MG63 (cell line): ENCODE results near the gene STOM. TPM values are rescaled to one million over a fixed set of nuclear protein-coding genes. Genes with fewer than 3 reads are reported as not detected.
"Not testable (repeated sequence)": the region's sequence is repeated elsewhere in the genome, so short reads cannot be mapped to it uniquely, and the experiment has no call there.

Source experiments
- DNase-seq: peaks from one replicate; pipeline ENCODE4 v3.0.0-alpha.2; 2020
- H3K27me3 ChIP-seq: fragments of 250-450 bp; sonication (Bioruptor Pico); 2 replicates; pipeline ENCODE4 v1.5.1; 2020; ENCODE audit warnings: mild to moderate bottlenecking, moderate library complexity
- H3K36me3 ChIP-seq: fragments of 250-450 bp; sonication (Bioruptor Pico); 2 replicates; pipeline ENCODE4 v1.5.1; 2020; ENCODE audit warnings: mild to moderate bottlenecking, moderate library complexity
- H3K4me3 ChIP-seq: fragments of 250-450 bp; sonication (Bioruptor Pico); 2 replicates; pipeline ENCODE4 v1.5.1; 2020; ENCODE audit warnings: mild to moderate bottlenecking, moderate library complexity
- H3K9me3 ChIP-seq: fragments of 250-450 bp; sonication (Bioruptor Pico); 2 replicates; pipeline ENCODE4 v1.5.1; 2020; ENCODE audit warnings: mild to moderate bottlenecking, moderate library complexity
- total RNA-seq: library from RNA; depleted of rRNA; stranded (reverse); fragments of >200 nt; shearing (Covaris generic); gene quantifications from 2 replicates; pipeline ENCODE4 v1.2.3, GENCODE V29; 2014; ENCODE audit warnings: low replicate concordance; rRNA removed

The STOM gene, protein sequence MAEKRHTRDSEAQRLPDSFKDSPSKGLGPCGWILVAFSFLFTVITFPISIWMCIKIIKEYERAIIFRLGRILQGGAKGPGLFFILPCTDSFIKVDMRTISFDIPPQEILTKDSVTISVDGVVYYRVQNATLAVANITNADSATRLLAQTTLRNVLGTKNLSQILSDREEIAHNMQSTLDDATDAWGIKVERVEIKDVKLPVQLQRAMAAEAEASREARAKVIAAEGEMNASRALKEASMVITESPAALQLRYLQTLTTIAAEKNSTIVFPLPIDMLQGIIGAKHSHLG
- 108 and 114 TPM in 2 replicates for total RNA-seq

DNA sequence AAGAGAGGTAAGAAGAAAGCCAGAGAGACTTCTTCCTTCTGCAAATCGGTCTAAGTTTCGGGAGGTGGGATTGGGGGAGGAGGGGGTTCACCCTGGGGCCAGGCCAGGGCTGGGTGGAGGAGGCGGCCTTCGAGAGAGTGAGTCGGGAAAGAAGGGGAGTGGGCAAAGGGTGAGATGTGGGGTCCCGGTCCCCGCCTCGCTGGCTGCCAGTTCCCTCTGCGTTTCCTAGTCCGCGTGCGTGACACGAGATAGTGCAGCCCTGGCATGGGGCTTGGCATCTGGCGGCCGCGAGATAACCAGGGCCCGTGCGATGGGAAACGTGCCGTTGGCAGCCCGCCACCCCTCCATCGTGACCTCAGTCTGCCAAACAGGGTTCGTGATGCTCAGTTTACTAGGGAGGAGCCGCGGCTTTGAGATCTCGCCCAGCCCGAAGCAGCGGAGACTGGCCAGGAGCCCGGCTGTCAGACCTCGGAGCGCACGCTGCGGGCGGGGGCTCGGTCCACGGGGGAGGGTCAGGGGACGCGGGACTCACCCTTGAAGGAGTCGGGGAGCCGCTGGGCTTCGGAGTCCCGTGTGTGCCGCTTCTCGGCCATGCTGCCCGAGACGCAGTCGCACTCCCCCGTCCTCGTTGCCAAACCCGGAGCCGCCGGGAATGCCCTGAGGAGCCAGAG is at the start of gene STOM:
STOM (minus strand) TSS at position 656 of the 671 bp plus-strand sequence; CDS start at position 593, 63 bp downstream.
- peak; percentile 96 for DNase-seq

DNA sequence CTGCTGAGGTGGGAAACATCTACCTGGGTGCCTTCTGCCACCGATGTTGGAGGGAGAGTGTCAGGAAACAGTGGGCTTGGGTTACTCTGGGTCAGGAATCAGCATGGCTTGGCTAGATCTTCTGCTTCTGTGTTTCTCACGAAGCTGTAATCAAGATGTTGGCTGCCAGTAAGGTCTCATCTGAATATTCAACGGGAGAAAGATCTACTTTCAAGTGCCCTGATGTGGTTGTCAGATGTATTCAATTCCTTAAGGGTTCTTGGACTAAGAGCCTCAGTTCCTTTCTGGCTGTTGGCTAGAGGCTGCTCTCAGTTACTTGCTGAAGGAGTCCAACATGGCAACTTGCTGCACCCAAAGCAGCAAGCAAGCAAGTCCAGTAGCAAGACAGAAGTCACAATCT is 41.9 kb upstream of the STOM start:
- Histone ChIP-seq H3K36me3 (no peaks in the 10 kb centered on the region), H3K4me3 (no peak overlapping the region), H3K27me3 (no peaks in the 10 kb centered on the region), H3K9me3 (0 out of 2 replicates have a peak, but pooled peaks cover 2% of the 10 kb centered on the region)
- no peak for DNase-seq

More for the DNA sequence above, at the start of gene STOM:
- H3K36me3 ChIP-seq, result peaks cover 32% of the 10 kb centered on the region
- H3K4me3 ChIP-seq, result peak within 1 kb of the TSS; percentile 65
- no peaks in the 10 kb centered on the region for H3K27me3 ChIP-seq
- H3K9me3 ChIP-seq, result no peaks in the 10 kb centered on the region

DNA sequence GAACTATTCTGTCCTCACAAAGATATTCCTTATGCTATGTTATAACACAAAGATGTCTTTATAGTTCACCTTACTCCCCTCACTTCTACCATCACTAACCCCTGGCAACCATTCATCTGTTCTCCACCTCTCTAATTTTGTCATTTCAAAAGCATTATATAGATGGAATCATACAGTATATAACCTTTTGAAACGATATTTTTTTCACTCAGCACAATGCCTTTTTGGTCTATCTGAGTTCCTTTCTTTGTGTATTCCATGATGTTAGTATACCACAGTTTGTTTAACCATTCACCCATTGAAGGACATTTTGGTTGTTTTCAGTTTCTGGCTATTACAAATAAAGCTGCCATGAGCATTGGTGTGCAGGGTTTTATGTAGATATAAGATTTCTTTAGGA is 35.8 kb upstream of the STOM start:
- Histone ChIP-seq H3K36me3 (no peaks in the 10 kb centered on the region), H3K9me3 (peaks cover 10% of the 10 kb centered on the region; the same call in 1 of the 2 replicates), H3K4me3 (no peak overlapping the region), H3K27me3 (no peaks in the 10 kb centered on the region)
- DNase-seq, result no peak

DNA sequence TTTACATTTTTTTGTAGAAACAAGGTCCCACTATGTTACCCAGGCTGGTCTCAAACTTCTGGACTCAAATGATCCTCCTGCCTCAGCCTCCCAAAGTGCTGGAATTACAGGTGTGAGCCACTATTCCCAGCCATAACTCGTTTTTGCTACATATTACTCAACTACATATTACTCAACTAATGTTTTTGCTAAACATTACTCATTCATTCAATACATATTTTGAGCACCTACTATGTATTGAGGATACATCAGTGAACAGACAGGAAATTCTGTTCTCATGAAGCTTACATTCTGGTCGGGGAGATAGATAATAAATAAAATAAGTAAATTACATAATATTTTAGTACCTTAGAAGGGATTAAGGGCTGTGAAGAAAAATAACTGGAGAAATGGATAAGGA is 34.9 kb upstream of the STOM start:
- Histone ChIP-seq H3K36me3 (no peaks in the 10 kb centered on the region), H3K9me3 (peaks cover 10% of the 10 kb centered on the region; the same call in 1 of the 2 replicates), H3K27me3 (no peaks in the 10 kb centered on the region), H3K4me3 (no peak overlapping the region)
- no peak for DNase-seq

DNA sequence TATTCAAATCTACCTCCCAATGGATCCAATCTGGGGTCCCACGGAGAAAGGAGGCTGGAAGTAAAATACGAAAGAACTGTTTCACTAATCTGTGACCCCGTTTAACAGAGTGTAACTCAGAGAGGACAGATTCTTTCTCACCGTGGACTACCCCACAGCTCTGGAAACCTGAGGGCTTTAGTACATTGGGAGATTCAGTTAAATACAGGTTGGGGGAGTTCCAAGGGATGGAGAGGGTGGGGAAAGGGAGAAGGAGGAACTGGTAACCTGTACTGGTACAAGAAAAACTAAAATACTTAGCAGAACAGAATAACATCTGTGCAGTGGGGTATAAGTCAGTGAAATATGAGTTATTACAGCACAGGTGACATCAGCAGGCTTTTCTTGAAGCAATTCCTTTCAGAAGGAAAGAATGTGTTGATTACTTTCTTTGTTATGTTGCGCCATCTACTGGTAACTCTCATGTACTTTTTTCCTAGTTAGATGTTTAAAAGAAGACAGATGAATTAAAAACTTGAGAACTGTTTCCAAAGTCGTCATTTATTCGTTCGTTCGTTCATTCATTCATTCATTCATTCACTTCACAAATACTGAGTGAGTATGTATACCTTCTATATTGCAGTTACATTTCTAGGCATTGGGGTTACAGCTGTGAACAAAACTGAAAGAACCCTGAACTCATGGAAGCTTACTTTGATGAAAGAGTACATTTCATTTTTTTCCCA is 30.0 kb upstream of the STOM start:
- Histone ChIP-seq H3K36me3 (no peaks in the 10 kb centered on the region), H3K4me3 (no peak overlapping the region), H3K27me3 (no peaks in the 10 kb centered on the region), H3K9me3 (peaks cover 12% of the 10 kb centered on the region)
- DNase-seq, result no peak

DNA sequence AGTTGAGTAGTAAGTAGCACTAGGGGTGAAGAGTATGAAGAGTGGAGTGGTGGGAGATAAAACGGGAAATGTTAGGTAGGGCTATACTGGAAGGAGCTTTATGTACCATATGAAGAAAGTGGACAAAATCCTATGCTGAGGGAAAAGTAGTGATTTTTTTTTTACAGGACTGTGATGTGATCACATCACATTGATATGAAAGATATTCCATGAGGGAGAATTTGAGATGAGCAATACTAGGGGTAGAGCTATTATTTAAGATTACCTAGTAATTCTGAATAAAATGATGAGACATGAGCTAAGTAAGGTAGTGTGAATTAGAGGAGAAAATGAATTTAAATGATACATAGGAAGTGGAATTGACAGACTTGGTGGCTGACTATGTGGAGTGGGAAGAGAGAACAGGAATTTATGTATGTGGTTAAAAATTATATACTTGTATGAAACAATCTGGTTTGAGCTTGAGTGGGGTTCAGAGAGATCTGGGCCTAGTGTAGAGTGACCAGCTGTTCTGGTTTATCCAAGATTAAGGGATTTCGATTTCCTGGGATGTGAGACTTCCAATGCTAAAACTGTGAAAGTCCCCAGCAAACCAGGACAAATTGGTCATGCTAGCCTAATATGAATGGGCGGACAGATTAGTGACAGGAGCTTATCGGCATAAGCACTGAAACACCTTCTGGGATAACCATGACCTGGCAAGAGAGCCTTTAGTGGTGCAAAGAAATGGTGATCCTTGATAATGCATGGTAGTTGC is 29.3 kb upstream of the STOM start:
- no peak for DNase-seq
- Histone ChIP-seq H3K4me3 (no peak overlapping the region), H3K36me3 (no peaks in the 10 kb centered on the region), H3K9me3 (peaks cover 12% of the 10 kb centered on the region), H3K27me3 (no peaks in the 10 kb centered on the region)

DNA sequence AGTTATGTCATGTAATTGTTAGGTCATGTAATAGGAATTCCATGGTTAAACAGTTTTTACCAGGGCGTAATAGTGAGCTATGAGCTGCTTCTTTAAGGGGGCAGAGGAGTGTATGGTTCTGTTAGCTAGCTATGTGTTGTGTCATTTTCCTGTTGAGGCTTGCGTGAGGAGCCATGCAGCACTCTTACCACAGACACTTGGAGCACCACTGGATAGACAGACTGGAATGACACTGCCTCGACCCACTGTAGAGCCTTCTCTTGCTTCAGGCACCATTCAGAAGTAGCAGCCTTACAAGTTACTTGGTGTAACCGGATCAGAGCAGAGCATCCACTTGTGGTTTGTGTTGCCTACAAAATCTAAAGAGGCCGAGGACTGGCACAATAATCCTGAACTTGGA is 28.3 kb upstream of the STOM start:
- H3K9me3 ChIP-seq, result peaks cover 12% of the 10 kb centered on the region
- peak; percentile 83 for DNase-seq
- H3K4me3 ChIP-seq, result no peak overlapping the region
- no peaks in the 10 kb centered on the region for H3K36me3 ChIP-seq
- H3K27me3 ChIP-seq, result no peaks in the 10 kb centered on the region

DNA sequence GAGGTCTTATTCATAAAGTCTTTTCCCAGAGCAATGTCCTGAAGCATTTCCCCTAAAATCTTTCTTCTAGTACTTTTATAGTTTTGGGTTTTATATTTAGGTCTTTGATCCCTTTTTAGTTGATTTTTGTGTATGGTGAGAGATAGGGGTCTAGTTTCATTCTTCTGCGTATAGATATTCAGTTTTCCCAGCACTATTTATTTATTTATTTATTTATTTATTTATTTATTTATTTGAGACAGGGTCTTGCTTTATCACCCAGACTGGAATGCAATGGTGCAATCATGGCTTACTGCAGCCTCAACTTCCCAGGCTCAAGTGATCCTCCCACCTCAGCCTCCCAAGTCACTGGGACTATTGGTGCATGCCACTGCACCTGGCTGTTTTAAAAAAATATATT is 27.2 kb upstream of the STOM start:
- H3K36me3 ChIP-seq, H3K27me3 ChIP-seq, H3K4me3 ChIP-seq, DNase-seq: not testable (repeated sequence)
- H3K9me3 ChIP-seq, result peaks cover 12% of the 10 kb centered on the region

DNA sequence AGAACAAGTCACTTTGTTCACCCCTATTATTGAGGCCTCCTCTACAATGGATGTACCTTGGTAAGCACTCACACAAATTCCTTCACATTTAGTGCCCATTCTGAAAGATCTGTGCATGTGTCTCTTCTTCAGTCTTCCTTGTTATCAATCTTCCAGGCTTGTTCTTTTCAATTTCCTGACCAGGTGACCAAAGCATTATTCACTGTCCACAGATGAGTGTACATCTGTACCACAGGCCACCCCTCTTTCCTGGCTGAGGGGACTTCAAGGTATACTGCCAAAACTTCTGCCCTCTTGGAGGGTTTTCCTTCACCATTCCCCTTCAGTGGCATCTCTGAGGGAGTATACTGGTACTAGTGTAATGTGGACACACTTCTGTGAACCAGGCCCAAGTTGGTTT is 25.5 kb upstream of the STOM start:
- no peaks in the 10 kb centered on the region for H3K36me3 ChIP-seq
- no peak overlapping the region for H3K4me3 ChIP-seq
- H3K9me3 ChIP-seq, result peaks cover 12% of the 10 kb centered on the region
- no peaks in the 10 kb centered on the region for H3K27me3 ChIP-seq
- no peak for DNase-seq

DNA sequence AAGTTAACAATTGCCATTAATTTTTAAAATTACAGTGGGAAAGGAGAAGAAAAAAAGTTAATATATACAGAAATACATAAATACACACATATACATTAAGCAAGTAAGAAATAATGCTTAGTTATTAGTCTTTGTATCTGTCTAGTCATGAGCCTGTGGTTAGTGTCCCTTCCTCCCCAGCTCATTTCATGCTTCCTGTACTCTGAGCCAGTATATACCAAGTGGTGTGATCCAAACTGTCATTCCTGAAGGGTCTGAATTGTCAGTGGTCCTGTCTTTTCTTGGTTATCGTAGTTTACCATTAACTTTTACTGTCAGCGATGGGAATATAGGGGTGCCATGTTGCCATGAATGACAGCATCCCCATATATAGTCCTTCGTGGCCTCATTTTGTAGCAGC is 24.2 kb upstream of the STOM start:
- no peak for DNase-seq
- H3K4me3 ChIP-seq, result no peak overlapping the region
- no peaks in the 10 kb centered on the region for H3K27me3 ChIP-seq
- H3K36me3 ChIP-seq, result no peaks in the 10 kb centered on the region
- peaks cover 12% of the 10 kb centered on the region for H3K9me3 ChIP-seq

DNA sequence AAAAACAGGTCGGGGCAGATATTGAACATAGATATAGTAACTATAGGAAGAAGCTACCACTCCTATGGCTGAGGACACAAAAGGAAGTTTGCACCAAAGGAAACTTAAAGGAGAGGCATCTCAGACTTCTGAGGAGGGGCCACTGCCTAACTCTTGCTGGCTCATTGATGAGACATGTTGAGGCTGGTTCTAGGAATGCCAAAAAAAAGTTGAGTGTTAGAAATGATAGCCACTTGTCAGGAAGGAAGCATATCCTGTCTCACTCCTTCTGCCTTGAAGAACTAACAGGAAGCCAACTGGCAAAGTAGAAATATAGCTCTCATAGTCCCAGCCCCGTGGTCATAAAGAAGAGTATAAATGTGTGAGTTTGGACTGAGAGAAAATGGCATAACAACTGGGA is 23.3 kb upstream of the STOM start:
- H3K9me3 ChIP-seq, result peaks cover 12% of the 10 kb centered on the region

DNA sequence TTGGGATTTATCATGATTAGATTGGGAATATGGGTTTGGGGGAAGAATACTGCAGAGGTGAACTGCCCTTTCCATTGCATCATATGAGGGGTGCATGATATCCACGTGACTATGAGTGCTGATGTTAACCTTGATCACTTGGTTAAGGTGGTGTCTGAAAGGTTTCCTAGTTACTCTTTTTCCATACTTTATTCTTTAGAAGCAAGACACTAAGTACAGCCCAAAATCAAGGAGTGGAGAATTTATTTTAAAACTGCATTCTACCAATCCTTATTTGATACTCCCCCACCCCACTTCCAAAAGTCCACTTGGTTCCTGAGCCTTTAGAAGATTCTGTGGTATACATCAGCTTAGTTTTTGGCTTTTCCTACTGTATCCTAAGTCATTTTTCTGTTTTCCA is 20.3 kb upstream of the STOM start:
- H3K36me3 ChIP-seq, result no peaks in the 10 kb centered on the region
- H3K9me3 ChIP-seq, result no peaks in the 10 kb centered on the region
- H3K27me3 ChIP-seq, result no peaks in the 10 kb centered on the region
- DNase-seq, result no peak
- no peak overlapping the region for H3K4me3 ChIP-seq

More for the DNA sequence above, 23.3 kb upstream of the STOM start:
- Histone ChIP-seq H3K4me3 (no peak overlapping the region), H3K27me3 (no peaks in the 10 kb centered on the region), H3K36me3 (no peaks in the 10 kb centered on the region)
- peak; percentile 49 for DNase-seq

DNA sequence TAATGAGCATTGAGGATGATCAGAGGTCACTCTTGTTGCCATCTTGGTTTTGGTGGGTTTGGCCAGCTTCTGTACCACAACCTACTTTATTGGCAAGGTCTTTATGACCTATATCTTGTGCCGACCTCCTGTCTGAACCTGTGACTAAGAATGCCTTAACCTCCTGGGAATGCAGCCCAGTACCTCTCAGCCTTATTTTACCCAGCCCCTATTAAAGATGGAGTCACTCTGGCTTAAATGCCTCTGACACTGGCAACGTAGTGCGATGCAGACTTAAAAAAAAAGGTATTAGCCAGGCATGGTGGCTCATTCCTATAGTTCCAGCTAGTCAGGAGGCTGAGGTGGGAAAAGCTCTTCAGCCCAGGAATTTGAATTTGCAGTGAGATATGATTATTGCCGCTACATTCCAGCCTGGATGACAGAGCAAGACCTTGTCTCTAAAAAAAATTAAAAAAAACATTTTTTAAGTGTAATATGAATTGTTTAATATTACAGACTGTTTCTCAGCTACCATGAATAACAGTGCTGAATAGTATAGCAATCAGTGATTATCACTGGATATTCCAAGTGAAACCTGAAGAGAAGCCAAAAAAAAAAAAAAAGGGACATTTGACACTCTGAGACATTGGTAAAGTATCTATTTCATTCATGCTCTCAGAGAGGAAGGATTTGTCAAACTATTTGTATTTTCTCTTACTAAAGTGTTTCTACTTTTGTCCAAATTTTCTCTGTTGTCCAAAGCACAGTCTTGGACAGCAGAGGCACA is 18.3 kb upstream of the STOM start:
- Histone ChIP-seq H3K9me3 (no peaks in the 10 kb centered on the region), H3K36me3 (no peaks in the 10 kb centered on the region), H3K4me3 (no peak overlapping the region), H3K27me3 (no peaks in the 10 kb centered on the region)
- DNase-seq, result peak; percentile 48

DNA sequence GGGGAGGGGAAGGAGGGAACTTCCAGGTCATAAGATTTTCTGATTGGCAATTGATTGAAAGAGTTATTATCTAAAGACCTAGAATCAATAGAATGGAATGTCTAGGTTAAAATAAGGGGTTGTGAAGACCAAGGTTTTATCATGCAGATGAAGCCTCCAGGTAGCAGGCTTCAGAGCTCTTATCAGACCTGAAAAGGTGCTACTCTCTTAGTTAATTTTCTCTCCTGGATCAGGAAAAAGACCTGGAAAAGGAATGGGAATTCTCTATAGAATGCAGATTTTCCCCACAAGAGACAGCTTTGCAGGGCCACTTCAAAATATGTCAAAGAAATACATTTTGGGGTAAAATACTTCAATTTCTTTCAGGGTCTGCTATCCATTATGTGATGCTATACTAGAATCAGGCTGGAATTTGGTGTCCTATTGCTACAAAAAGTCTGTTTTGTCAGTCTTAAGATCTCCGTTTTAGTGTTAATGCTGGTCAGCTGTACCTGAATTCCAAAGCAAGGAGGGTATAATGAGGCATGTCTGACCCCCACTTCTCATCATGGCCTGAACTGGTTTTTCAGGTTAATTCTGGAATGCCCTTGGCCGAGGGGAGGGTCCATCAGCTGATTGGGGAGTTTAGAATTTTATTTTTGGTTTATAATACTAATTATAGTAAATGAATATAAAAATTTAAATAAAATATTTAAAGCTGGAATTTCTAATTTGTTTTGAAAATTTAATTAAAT is 16.6 kb upstream of the STOM start:
- Histone ChIP-seq H3K27me3 (no peaks in the 10 kb centered on the region), H3K36me3 (no peaks in the 10 kb centered on the region), H3K9me3 (no peaks in the 10 kb centered on the region), H3K4me3 (no peak overlapping the region)
- no peak for DNase-seq

DNA sequence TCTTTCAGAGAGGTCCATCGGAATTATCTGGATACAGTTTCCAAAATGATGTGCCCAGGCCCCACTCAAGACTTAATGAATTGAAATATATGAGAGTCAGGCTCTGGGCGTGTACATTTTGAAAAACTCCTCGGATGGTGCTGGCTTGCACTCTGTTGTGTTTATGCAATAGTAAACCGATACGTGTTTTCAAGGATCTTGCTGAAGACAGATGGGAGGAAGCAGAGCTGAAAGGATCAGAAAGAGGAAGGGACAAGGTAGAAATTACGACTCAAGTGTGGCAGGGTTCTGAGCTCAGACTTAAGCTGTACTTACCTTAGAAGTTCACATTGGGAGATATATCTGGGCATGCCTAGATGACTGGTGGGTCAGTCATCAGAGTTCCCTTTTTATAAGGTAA is 13.7 kb upstream of the STOM start:
- no peak for DNase-seq
- no peaks in the 10 kb centered on the region for H3K27me3 ChIP-seq
- no peaks in the 10 kb centered on the region for H3K36me3 ChIP-seq
- H3K4me3 ChIP-seq, result no peak overlapping the region
- no peaks in the 10 kb centered on the region for H3K9me3 ChIP-seq

DNA sequence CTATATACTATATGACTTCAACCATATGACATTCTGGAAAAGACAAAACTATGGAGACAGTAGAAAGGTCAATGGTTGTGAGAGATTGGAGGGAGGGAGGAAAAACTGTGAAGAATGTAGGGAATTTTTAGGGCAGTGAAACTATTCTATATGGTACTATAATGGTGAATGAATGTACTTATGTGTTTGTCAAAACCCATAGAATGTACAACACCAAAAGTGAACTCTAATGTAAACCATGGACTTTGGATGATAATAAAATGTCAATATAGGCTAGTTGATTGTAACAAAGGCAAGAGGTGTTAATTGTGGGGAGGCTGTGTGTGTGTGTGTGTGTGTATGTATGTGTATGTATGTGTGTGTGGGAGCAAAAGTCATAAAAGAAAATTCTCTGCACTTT is 10.8 kb upstream of the STOM start:
- no peak for DNase-seq
- no peaks in the 10 kb centered on the region for H3K27me3 ChIP-seq
- H3K36me3 ChIP-seq, result no peaks in the 10 kb centered on the region
- no peaks in the 10 kb centered on the region for H3K9me3 ChIP-seq
- H3K4me3 ChIP-seq, result no peak overlapping the region
